Fibroblast of skin of left quadriceps (primary cell): ENCODE measurements around the gene TBX10.
A peak's percentile ranks its signal among the peaks of the same experiment; 100 is the strongest.
"Not testable (repeated sequence)": the region's sequence is repeated elsewhere in the genome, so short reads cannot be mapped to it uniquely, and the experiment has no call there.

Experiments
- DNase-seq, 2 experiments: peaks; one replicate each; pipeline ENCODE4 v3.0.0-alpha.2; 2013; ENCODE audit warnings: low read depth in 2 of 2

TBX10 gene

DNA sequence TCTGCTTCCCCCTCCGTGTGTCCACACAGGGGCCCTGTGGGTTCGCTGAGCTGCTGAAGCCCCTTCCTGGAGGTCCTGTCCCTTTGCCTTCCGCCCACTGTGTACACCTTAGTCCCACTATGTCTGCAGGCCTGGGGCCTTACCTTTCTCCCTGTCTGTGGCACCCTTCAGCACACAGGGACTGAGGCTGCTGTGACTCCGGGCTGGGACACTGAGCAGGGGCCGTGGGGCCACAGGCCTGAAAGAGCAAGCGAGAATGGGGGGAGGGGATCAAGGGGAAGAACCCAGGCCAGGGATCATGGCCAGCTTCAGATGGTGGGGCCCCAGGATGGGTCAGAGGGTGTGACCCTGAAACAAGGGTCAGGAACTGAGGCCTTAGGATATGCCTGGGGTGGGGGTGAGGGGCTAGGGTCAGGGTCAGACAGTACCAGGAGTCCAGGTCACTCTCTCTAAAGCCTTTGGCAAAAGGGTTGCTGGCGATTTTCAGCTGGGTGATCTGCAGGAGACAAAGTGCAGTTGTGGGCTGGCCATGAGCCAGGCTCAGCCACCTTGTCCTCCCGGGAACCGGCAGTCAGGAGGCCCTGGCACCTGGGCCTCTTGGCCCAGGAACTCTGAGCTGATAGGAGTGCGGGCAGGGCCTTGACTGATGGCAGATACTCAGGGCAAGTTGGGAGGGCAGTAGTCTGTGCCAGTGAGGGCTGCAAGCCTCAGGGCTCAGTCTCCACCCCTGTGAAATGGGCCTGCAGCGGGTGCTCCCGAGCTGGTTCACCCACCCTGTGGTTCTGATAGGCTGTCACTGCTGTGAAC is 7.2 kb downstream of the TBX10 start:
- DNase-seq = no peak

DNA sequence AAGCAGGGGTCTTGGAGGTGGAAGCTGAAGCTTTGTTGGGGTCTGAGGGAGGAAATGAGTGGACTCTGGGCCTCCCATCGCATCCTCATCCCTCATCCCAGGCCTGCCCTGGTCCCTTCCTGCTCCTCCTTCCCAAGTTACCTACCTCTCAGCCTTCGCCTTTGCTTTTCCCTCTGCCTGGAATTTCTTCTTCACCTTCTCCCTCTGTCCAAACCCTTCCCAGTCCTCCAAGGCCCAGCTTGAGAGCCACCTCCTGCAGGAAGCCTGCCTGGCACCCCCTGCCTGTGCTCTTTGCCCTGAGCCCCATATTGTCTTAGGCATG is 7.7 kb downstream of the TBX10 start:
- no peak for DNase-seq

DNA sequence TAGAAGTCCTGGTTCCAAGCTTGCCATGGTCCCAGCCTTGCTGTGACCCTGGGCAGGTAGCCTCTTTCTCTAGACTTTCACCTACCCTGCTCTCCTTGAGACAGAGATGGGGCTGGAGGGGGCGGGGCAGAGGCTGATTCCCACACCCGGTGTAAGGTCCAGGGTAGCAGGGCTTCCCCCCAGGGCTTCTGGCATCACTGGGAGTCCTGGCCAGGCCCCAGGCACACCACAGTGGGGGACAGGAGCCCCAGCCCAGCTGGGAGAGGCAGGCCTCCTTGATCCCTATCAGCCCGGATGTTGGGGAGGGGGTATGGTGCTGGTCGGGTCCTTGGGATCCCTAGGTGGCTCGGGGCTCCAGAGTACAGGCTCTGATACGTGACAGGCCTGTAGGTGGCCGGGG is 8.2 kb downstream of the TBX10 start:
- no peak for DNase-seq

- DNase-seq = no peak
Measured at GRCh38 chr11:67630943-67631331, 8.6 kb downstream of the TBX10 start.

- peak; percentile 92 for DNase-seq
Measured at GRCh38 chr11:67630228-67630942, 9.2 kb downstream of the TBX10 start.

DNA sequence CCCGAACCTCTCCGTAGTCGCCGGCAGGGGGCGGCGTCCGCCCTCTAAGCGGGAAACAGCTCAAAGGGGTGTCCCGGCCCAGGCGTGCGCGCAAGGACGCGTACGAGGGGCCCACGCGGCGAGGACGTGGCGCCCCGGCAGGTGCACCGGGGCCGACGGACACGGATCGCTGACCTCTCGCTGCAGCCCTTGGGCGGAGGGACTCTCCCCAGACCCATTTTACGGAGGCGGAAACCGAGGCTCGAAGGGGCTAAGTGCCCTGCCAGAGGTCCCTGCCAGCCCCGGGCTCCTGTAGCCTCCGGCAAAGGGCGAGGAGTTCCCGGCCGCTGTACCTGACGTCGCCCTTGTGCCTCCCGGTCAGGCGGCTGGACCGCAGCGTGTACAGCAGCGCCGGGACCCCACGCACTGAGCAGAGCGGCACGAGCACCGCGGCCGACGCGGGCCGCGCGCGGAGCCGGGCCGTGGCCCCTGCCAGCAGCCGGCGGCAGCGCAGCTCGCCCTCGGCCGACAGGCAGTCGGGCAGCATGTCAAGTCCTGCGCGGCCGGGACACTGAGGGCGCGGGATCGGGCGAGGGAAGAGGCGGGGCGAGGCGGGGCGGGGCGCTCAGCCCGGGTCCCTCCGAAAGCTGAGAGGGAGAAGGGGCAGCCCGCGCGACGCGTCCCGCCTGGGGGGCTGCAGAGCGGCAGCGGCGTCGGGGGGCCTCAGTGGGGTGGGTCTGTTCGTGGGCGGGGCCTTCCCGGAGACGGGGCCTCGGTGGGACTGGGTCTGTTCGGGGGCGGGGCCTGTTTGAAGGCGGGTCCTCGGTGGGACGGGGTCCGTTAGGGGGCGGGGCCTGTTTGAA is 10.0 kb downstream of the TBX10 start, which contains the start of gene NUDT8:
NUDT8 (minus strand) TSS at position 552 of the 842 bp plus-strand sequence; CDS start at position 526, 26 bp downstream.
- peak; percentile 32 to 37 for DNase-seq

GRCh38 chr11:67628710-67629385 is 10.7 kb downstream of the TBX10 start:
- no peak for DNase-seq

DNA sequence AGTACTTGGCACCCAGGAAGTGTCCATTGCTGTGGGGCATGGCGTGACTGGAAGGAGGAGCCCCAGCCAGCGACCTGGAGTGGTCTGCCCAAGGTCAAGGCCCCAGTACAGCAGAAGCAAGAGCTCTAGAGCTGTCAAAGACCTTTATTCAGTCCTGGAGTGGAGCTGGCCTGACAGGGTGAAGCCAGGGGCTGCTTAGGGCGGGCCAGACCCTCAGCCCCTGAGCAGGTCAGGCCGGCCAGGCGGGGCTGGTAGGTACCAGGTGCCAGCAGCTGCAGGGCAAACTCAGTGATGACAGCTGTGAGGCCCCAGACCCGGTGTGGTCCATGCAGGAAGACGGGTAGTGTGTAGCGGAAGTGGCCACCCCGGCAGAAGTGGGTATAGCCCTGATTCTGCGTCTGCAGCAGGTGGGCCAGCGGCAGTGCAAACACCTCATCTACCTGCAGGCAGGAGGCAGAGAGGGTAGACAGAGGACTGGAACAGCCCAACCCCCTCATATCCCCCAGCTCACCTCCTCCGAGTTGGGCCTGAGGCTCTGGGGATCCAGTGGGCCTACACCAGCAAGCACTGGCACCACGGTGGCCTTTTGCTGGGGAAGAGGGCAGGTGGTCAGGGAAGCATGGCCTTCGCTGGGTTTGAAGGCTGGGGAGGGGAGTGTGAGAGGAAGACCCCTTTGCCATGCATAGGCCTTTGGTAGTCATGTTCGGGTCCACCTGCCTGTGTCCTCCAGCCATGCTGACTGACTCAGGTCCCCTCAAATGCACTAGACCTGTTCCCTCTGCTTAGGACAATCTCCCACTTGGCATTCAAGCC is 11.5 kb downstream of the TBX10 start:
- DNase-seq = no peak

DNA sequence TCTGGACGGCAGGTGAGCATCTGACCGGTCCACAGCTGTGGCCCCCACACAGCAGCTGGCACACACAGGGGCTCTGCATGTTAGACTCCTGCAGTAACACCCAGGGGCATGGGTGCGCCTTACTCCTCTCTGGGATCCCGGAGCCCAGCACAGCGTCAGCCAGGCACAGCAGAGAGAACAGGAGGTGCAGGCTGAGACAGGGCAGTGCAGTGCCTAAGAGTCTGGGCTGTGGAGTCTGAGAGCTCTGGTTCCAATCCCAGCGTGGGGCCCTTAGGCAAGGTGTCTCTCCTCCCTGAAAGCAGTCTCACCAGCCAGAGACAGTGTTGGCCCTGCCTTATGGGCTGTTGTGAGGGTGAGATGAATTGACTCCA is 12.1 kb downstream of the TBX10 start:
- DNase-seq = no peak

- DNase-seq = no peak
Measured at GRCh38 chr11:67626970-67627369, 12.6 kb downstream of the TBX10 start.

- not testable (repeated sequence) for DNase-seq
Measured at GRCh38 chr11:67626131-67626833, 13.3 kb downstream of the TBX10 start.

- DNase-seq = not testable (repeated sequence)
Measured at GRCh38 chr11:67623795-67624194, 15.8 kb downstream of the TBX10 start.

- not testable (repeated sequence) for DNase-seq
Measured at GRCh38 chr11:67622905-67623304, 16.7 kb downstream of the TBX10 start.

DNA sequence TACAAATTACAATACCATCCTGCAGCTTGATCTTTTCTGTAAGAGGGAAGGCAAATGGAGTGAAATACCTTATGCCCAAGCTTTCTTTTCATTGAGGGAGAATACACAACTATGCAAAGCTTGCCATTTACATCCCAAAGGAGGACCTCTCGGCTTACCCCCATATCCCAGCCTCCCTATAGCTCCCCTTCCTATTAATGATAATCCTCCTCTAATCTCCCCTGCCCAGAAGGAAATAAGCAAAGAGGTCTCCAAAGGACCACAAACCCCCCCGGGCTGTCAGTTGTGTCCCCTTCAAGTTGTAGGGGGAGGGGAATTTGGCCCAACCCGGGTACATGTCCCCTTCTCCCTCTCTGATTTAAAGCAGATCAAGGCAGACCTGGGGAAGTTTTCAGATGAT is 17.6 kb downstream of the TBX10 start:
- DNase-seq = not testable (repeated sequence)

DNA sequence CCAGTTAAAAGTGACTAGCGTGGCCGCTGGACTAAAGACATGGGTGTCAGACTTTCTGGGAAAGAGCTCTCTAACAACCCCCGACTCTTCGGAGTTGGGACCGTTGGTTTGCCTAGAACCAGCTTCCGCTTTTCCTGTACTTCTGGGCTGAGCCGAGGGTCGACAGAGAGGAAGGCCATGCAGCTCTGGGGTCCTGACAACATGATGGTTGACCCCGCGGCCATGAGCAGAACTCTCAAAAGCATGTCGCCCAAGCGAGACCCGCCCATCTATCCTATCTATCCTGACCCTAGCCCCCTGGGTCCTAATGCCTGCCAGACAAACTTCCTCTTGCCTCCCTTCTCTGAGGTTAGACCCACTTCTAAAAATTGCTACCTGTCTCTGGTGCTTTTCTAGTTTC is 18.9 kb downstream of the TBX10 start:
- not testable (repeated sequence) for DNase-seq

DNA sequence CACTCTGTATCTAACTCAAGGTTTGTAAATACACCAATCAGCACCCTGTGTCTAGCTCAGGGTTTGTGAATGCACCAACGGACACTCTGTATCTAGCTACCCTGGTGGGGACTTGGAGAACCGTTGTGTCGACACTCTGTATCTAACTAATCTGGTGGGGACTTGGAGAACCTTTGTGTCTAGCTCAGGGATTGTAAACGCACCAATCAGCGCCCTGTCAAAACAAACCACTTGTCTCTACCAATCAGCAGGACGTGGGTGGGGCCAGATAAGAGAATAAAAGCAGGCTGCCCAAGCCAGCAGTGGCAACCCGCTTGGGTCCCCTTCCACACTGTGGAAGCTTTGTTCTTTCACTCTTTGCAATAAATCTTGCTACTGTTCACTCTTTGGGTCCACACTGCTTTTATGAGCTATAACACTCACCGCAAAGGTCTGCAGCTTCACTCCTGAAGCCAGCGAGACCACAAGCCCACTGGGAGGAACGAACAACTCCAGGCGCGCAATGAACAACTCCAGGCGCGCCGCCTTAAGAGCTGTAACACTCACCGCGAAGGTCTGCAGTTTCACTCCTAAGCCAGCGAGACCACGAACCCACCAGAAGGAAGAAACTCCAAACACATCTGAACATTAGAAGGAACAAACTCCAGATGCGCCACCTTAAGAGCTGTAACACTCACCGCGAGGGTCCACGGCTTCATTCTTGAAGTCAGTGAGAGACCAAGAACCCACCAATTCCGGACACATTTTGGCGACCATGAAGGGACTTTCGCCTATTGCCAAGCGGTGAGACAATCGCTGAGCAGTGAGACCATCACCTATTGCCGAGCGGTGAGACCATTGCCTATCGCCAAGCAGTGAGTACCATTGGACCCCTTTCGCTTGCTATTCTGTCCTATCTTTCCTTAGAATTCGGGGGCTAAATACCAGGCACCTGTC is 19.6 kb downstream of the TBX10 start:
- DNase-seq = not testable (repeated sequence)

- DNase-seq = not testable (repeated sequence)
Measured at GRCh38 chr11:67618901-67619659, 20.5 kb downstream of the TBX10 start.

- no peak for DNase-seq
Measured at GRCh38 chr11:67617243-67617953, 22.2 kb downstream of the TBX10 start.
